Activated naive CD4-positive, alpha-beta T cell (primary cell): ENCODE measurements around the gene RDX.
"Not testable (repeated sequence)": the region's sequence is repeated elsewhere in the genome, so short reads cannot be mapped to it uniquely, and the experiment has no call there.

ENCODE experiments used
- DNase-seq, 4 experiments: peaks; one replicate each; lab custom pipeline; 2025; lab: John Stamatoyannopoulos, UW

Gene RDX

DNA sequence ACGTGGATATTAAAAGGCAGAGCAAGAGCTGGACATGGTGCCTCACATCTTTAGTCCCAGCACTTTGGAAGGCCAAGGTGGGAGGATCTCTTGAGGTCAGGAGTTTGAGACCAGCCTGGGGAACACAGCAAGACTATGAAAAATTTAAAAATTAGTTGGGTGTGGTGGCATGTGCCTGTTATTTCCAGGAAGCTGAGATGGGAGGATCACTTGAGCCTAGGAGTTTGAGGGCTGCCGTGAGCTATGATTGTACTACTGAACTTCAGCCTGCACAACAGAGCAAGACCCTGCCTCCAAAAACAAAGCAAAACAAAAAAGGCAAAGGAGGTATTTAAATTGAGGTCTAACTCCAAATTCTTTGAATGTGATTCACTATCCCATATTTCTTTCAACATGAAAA is 23.5 kb downstream of the RDX start:
- no peak for DNase-seq

DNA sequence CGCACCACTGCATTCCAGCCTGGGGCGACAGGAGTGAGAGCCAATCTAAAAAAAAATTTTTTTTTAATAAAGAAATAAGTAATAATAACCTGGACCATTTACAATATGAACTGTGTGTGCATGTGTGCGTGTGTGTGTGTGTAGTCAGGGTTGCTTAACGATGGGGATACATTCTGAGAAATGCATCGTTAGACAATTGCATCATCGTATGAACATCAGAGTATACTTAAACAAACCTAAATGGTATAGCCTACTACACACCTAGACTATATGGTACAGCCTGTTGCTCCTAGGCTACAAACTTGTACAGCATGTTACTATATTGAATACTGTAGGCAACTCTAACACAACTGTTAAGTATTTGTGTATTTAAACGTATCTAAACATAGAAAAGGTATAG is 26.4 kb downstream of the RDX start:
- no peak for DNase-seq

DNA sequence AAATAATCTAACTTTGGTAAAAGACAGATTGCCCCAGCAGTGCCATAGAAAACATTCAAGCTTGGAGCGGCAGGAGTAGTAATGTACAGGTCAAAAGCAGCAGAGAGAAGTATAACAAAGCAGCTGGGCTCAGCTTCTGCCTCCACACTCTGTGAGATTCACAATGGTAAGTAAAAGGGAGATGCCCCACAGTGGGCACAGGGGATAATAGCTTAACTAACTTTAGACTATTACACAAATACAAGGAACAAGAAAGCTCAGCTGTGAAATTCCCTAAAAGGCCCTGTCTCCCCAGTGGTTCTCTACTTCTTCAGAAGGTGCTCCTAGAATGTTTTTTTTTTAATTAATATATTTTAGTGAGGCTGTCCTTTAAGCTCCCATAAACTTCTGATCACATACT is 28.0 kb downstream of the RDX start:
- DNase-seq, result no peak

GRCh38 chr11:110262072-110262403 is 34.4 kb downstream of the RDX start:
- no peak for DNase-seq

- no peak for DNase-seq
These were observed 35.0 kb downstream of the RDX start for GRCh38 chr11:110261195-110262071.

GRCh38 chr11:110253525-110253924 is 42.9 kb downstream of the RDX start:
- no peak for DNase-seq

- DNase-seq, result no peak
These were observed 44.6 kb downstream of the RDX start for GRCh38 chr11:110251836-110252235.

DNA sequence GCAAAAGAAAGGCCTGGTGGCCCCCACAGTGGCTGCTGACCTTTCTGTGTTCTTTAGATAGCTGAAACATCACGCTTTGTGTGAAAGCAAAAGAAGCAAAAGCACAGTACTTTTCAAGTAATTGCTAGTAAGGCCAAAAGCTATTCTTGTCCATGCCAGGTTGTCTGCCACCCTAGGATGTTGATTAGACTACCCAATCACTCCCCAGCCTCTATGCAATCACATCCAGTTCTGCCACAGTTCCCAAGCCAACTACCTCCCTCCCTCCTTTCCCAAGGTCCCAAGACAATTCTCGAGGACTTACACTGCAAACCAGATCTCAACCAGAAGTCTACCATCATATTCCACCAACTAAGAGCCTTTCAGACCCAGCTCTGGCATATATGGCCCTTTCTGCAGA is 46.2 kb downstream of the RDX start:
- no peak for DNase-seq

GRCh38 chr11:110249766-110250165 is 46.6 kb downstream of the RDX start:
- no peak for DNase-seq

DNA sequence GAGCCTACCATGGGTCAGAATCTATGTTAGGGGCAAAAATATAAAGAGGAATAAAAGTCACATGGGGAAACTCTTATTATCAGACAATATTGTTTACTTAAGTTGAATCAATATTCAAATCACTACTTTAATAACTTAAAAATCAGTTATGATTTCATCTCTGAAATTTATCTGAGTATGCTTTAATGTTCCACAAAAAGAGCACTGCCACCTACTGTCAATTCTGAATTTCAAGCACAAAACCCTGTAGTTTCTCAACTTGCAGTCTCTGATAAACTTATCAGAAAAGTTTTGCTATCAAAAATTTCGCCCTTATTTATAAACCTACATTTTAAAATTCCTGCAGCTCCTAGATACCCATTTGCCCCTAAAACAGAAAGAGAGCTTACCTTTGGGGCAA is 47.3 kb downstream of the RDX start:
- no peak for DNase-seq

DNA sequence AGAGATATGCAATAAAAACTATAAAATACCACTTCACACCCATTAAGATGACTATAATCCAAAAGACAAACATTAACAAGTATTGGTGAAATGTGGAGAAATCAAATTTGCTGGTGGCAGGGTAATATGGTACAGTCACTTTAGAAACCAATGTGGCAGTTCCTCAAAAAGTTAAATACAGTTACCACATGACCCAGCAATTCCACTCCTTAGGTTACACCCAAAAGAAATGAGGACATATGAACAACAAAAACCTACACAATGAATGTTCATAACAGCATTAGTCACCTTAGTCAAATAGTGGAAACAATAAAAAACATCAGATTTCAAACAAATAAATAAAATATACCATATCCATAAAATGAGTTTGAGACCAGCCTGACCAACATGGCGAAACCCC is 52.6 kb downstream of the RDX start:
- DNase-seq, result no peak

- no peak for DNase-seq
These were observed 53.7 kb downstream of the RDX start for GRCh38 chr11:110242746-110243145.

DNA sequence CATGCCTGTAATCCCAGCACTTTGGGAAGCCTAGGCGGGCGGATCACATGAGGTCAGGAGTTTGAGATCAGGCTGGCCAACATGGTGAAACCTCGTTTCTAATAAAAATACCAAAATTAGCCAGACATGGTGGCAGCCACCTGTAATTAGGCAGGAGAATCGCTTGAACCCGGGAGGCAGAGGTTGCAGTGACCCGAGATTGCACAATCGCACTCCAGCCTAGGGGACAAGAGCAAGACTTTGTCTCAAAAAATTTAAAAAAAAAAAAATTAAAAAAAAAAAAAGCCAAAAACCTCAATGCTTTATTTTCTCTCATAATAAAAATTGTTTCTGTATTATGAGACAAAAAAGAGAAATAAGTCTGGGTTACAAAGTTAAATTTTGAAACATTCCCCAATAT is 54.2 kb downstream of the RDX start:
- DNase-seq, result no peak

DNA sequence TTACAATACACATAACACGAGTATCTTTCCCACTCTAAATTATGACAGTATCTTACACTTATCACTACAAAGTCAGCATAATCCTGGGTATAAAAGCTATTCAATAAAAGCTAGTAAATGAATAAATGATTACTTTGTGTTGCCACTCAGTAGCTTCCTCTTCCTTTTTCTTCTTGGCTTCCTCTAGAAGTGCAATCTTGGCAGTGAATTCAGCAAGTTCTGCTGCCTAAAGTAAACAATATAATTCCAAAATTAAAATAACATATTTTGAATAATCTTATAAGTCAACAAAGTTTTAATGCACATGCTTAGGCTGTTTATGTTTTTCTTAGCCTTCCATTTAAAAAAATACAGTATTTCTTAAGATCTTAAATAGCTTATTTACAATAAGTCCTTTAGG is 60.4 kb downstream of the RDX start:
- no peak for DNase-seq

GRCh38 chr11:110230377-110230776 is 66.0 kb downstream of the RDX start:
- DNase-seq, result no peak

- DNase-seq, result no peak
These were observed 77.2 kb downstream of the RDX start for GRCh38 chr11:110219006-110219785.

- no peak for DNase-seq
These were observed 78.5 kb downstream of the RDX start for GRCh38 chr11:110217936-110218335.

DNA sequence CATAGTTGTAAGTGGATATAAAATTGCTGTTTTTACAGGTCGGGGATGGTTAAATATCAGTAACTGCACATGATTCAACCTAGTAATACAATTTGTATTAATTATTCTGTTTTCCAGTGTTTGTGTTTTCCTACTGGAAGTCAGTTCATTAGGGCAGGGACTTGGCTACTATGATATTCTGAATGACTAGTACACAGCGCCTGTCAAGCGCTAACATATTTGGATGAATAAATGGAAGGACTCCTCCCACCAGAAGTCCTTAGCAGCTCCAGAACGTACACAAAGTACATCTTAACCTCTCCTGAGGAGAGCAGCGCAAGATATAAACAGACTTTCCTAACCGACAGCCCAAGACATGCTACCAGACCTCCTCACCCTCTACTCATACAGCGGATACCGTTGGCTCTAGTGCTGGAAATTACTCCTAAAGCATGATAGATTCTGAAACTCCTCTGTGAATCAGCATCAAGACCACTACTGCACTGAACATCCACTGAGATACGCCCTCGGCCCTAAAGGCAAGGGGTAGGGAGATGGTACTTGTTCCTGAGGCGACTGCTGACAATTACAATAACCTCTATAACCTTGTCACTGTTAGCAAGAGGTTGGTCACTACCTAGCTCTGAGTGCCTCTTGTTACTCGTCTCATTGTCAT is 79.1 kb downstream of the RDX start:
- no peak for DNase-seq

- DNase-seq, result not testable (repeated sequence)
These were observed 87.1 kb downstream of the RDX start for GRCh38 chr11:110209313-110209694.

DNA sequence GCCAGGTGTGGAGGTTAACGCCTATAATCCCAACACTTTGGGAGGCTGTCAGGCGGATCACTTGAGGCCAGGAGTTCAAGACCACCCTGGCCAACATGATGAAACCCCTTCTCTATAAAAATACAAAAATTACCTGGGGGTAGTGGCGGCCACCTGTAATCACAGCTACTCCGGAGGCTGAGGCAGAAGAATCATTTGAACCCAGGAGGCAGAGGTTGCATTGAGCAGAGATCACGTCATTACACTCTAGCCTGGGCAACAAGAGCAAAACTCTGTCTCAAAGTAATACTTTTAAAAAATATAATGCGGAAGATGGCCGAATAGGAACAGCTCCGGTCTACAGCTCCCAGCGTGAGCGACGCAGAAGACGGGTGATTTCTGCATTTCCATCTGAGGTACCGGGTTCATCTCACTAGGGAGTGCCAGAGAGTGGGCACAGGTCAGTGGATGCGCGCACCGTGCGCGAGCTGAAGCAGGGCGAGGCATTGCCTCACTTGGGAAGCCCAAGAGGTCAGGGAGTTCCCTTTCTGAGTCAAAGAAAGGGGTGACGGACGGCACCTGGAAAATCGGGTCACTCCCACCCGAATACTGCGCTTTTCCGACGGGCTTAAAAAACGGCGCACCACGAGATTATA is 87.6 kb downstream of the RDX start:
- DNase-seq, result not testable (repeated sequence)

DNA sequence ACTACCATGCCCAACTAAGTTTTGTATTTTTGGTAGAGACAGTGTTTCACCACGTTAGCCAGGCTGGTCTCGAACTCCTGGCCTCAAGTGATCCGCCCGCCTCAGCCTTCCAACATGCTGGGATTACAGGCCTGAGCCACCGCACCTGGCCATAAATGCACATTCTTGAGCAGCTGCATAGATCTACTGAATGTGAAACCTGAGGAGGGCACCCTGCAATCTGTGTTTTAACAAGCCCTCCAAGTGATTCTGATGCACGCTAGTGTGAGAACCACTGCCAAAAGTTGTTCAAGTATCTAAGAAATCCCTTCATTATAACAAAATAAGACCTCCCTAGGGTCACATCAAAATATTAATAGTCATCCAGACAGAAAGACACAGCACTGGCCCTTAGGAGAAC is 89.3 kb downstream of the RDX start:
- no peak for DNase-seq

DNA sequence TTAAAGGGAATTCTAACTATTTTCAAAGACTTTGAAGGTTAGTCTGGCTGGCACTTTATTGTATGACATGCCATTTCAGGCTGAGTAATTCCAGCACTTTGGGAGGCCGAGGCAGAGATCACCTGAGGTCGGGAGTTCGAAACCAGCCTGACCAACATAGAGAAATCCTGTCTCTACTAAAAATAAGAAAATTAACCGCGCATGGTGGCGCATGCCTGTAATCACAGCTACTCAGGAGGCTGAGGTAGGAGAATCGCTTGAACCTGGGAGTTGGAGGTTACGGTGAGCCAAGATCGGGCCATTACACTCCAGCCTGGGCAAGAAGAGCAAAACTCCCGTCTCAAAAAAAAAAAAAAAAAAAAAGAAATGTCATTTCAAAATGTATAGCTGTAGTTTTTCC is 95.6 kb downstream of the RDX start:
- no peak for DNase-seq

DNA sequence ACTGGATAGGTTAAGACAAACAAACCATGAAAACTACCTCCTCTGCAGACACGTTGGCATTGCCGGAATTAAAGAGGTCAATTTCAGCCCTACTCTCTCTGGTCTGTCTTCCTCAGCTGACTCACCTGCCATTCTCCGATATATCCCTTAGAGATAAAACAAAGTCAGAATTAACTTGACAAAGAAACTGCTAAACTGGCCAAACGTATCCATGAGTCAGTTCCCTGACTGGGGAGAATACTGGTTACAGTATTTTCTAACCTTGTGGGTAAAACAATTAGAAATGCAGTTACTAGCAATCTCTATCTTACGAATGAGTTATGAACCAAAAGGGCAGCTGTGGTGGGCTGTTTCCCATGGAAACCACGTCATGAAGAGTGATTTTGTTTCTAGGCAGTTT is 96.2 kb downstream of the RDX start:
- DNase-seq, result no peak
